Activated T-helper 1 cell treated with anti-CD3 and anti-CD28 coated beads, Interleukin-12 subunit alpha, Interleukin-12 subunit beta, Interleukin-2, Interleukin-4 antibody, amounts not matched to agents 30 ng/mL and 10 ng/mL and 1 ng/mL, durations not matched to agents 14 hours and 24 hours and 36 hours (primary cell): ENCODE measurements around the gene LRRC2. TPM values are rescaled to one million over a fixed set of nuclear protein-coding genes. Genes with fewer than 3 reads are reported as not detected.

Experiments used
- DNase-seq: peaks from one replicate; pipeline ENCODE4 v3.0.0; 2021; ENCODE audit warnings: low spot score
- H3K27ac Mint-ChIP-seq: one replicate; pipeline ENCODE4 v1.8.0; 2021; ENCODE audit warnings: mild to moderate bottlenecking, mixed read lengths
- H3K27me3 Mint-ChIP-seq: one replicate; pipeline ENCODE4 v1.8.0; 2022; ENCODE audit warnings: mild to moderate bottlenecking, moderate library complexity, mixed read lengths; ENCODE audit not compliant: insufficient read depth
- H3K36me3 Mint-ChIP-seq: one replicate; pipeline ENCODE4 v1.8.0; 2021; ENCODE audit warnings: low read depth, mixed read lengths
- H3K4me1 Mint-ChIP-seq: one replicate; pipeline ENCODE4 v1.8.0; 2021; ENCODE audit warnings: low read depth, mixed read lengths
- H3K4me3 Mint-ChIP-seq: one replicate; pipeline ENCODE4 v1.8.0; 2021; ENCODE audit warnings: mild to moderate bottlenecking, moderate library complexity, mixed read lengths
- H3K9me3 Mint-ChIP-seq: one replicate; pipeline ENCODE4 v1.8.0; 2021; ENCODE audit warnings: mixed read lengths
- intact Hi-C: fragments of 100-400 bp; cut with micrococcal nuclease; formaldehyde crosslinking; loops from one replicate; pipeline ENCODE4 v1.15.1; 2024
- total RNA-seq: library from RNA; stranded (reverse); gene quantifications from 2 replicates; pipeline ENCODE4 v1.2.3, GENCODE V29; 2022

The LRRC2 gene
- total RNA-seq, 1 donor from 2014 or later, result not detected

DNA sequence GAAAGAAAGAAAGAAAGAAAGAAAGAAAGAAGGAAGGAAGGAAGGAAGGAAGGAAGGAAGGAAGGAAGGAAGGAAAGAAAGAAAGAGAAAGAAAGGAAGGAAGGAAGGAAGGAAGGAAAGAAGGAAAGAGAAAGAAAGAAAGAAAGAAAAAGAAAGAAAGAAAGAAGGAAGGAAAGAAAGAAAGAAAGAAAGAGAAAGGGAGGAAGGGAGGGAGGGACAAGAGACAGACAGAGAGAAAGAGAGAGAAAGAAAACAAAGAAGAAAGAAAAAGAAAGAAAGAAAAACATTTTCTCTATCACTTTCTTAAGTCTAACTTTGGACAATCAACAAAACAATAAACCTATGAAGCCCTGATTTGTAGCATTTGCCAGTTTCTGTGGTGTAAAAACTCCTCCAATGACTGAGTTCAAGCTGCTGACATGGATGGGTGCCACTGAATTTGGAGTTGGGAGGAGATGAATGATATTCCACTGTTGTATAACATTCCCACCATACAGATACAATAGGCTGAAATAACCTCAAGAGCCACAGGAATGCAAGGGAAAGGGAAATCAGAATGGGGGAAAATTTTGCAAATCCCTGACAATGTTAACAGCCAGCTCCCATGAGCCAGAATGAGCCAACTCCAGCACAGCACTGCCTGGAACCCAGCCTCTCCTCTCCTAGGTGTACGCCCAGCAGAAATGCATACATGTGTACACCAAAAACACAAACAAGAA, 83.3 kb downstream of the LRRC2 start:
- no peaks in the 10 kb centered on the region for H3K9me3 Mint-ChIP-seq
- H3K4me3 Mint-ChIP-seq, result no peak overlapping the region
- peaks cover 24% of the 10 kb centered on the region for H3K27me3 Mint-ChIP-seq
- no peaks in the 10 kb centered on the region for H3K36me3 Mint-ChIP-seq
- DNase-seq, result no peak
- no peak overlapping the region for H3K27ac Mint-ChIP-seq
- intact Hi-C loops, result no loop called here
- H3K4me1 Mint-ChIP-seq, result no peaks in the 10 kb centered on the region

DNA sequence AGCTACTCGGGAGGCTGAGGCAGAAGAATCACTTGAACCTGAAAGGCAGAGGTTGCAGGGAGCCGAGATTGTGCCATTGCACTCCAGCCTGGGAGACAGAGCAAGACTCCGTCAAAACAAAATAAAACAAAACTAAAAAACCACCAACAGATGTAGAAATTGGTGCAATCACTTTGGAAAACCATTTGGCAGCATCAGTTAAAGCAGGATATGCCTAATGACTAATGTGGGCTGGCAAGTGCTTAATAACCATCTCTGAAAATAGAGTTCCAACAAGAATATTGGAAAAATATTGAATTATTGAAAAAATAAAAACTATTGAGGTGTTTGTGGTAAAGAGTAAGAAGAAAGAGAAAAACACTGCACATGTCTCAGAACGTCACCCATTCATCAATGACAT, 84.5 kb downstream of the LRRC2 start:
- peaks cover 29% of the 10 kb centered on the region for H3K27me3 Mint-ChIP-seq
- DNase-seq, result no peak
- no peaks in the 10 kb centered on the region for H3K4me1 Mint-ChIP-seq
- intact Hi-C loops, result no loop called here
- H3K36me3 Mint-ChIP-seq, result no peaks in the 10 kb centered on the region
- no peak overlapping the region for H3K4me3 Mint-ChIP-seq
- no peak overlapping the region for H3K27ac Mint-ChIP-seq
- no peaks in the 10 kb centered on the region for H3K9me3 Mint-ChIP-seq

DNA sequence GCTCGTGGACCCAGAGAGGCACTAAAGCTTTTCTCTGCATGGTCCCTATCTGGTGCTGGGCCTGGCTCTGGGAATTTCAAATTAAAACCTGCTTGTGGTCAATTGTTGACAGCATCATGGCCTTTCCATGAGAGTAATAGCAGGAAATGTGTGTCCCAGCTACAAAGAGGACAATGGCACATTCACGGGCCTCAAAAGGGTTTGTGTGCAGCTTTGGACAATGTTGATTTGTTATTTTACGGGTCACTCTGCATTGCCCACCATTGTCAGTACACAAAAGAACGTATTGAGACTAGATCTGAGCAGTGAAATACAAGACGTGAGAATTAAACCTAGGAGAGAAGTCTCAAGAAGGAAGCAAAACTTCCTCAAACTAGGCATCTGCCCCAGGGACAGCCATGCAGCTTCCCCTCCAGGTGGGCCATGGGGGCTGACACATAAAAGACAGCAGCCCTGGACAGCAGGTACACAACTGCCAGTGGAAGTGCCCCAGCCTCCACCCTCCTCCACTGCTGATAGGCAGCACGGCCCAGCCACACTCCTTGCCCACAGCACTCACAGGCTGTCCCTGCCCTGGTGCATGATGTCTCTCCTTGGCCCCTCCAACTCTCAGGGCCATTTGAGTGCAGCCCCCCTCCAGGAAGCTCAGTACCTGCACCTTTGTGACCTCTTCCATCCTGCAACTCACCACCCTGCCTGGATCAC, 85.5 kb downstream of the LRRC2 start:
- no peak overlapping the region for H3K27ac Mint-ChIP-seq
- no peak overlapping the region for H3K4me3 Mint-ChIP-seq
- no peaks in the 10 kb centered on the region for H3K4me1 Mint-ChIP-seq
- DNase-seq, result no peak
- no peaks in the 10 kb centered on the region for H3K36me3 Mint-ChIP-seq
- intact Hi-C loops, result no loop called here
- no peaks in the 10 kb centered on the region for H3K9me3 Mint-ChIP-seq
- peaks cover 31% of the 10 kb centered on the region for H3K27me3 Mint-ChIP-seq

DNA sequence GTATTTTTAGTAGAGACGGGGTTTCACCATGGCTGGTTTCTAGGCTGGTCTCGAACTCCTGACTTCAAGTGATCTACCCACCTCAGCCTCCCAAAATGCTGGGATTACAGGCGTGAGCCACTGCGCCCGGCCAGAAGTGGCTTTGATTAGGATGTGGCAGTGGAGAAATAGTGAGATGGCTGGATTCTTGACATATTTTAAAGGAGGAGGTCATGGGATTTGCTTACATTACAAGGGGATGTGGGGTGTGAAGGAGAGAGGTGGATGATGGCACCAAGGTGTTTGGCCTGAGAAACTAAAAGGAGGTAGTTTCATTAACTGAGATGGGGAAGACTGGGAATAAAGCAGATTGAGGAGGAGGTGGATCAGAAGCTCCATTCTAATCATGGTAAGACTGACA, 86.4 kb downstream of the LRRC2 start:
- no peaks in the 10 kb centered on the region for H3K4me1 Mint-ChIP-seq
- intact Hi-C loops, result no loop called here

DNA sequence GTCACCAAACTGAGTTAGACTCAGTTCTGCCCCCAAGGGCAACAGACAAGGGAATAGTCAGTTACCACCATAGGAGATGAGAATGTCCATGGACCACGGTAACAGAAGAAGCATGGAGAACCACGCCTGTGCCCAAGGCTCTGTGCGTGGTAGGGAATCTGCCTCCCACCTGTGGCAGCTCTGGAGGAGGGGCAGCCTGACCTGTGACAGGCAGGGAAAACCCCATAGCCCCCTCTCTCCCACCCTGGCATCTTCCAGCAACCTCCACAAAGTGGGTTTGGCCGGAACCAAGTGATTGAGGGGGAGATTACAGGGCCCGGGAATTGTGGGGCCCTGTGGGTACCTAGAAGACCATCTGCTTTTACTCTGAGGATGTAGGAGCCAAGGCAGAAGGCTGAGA, 87.1 kb downstream of the LRRC2 start:
- Mint-ChIP-seq H3K27me3 (peaks cover 44% of the 10 kb centered on the region), H3K36me3 (no peaks in the 10 kb centered on the region), H3K9me3 (peaks cover 16% of the 10 kb centered on the region), H3K27ac (no peak overlapping the region), H3K4me1 (no peaks in the 10 kb centered on the region), H3K4me3 (no peak overlapping the region)
- DNase-seq, result no peak
- intact Hi-C loops, result no loop called here

More for the DNA sequence above, 86.4 kb downstream of the LRRC2 start:
- no peak overlapping the region for H3K4me3 Mint-ChIP-seq
- H3K36me3 Mint-ChIP-seq, result no peaks in the 10 kb centered on the region
- H3K27me3 Mint-ChIP-seq, result peaks cover 39% of the 10 kb centered on the region
- H3K9me3 Mint-ChIP-seq, result peaks cover 9% of the 10 kb centered on the region
- DNase-seq, result no peak
- no peak overlapping the region for H3K27ac Mint-ChIP-seq

DNA sequence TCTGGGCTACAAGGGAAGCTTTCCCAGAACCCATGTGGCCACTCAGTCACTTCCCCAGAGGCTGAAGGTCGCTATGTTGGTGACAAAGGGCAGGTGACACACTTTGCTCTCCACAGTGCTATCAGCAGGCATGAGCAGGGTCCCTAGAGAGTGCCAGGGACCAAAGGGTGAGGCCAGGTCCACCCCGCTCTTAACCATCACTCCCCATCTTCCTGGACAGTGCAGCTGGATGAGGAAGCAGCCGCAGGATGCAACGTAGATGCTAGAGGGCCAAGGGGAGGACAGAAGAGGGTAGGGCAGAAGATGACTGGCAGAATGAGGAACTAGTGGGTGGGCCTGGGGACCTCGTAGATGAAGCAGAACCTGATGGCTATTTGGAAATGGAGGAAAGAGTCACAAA, 87.8 kb downstream of the LRRC2 start:
- no peak for DNase-seq
- intact Hi-C loops, result no loop called here
- H3K9me3 Mint-ChIP-seq, result peaks cover 20% of the 10 kb centered on the region
- H3K4me3 Mint-ChIP-seq, result no peak overlapping the region
- H3K4me1 Mint-ChIP-seq, result no peaks in the 10 kb centered on the region
- H3K27ac Mint-ChIP-seq, result no peak overlapping the region
- peaks cover 44% of the 10 kb centered on the region for H3K27me3 Mint-ChIP-seq
- no peaks in the 10 kb centered on the region for H3K36me3 Mint-ChIP-seq

DNA sequence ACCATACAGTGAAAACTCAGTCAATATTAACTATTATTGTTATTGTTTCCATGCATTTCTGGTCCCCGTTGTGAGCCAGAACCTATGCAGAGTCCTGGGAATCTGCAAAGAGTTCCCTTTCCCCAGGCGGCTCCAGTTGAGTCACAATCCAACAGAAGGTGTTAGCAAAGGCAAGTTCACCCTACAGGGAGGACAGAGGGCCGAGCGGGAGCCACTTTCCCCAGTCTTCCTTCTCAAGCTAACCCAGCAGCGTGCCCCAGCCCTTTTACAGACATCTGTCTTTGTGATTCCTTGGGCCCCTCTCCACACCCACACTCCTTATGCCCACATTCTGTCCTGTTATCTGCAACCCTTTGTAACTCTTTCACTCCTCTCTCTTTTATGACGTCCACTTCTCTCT, 88.3 kb downstream of the LRRC2 start:
- H3K36me3 Mint-ChIP-seq, result no peaks in the 10 kb centered on the region
- H3K4me3 Mint-ChIP-seq, result no peak overlapping the region
- H3K27ac Mint-ChIP-seq, result no peak overlapping the region
- H3K4me1 Mint-ChIP-seq, result no peaks in the 10 kb centered on the region
- peaks cover 20% of the 10 kb centered on the region for H3K9me3 Mint-ChIP-seq
- peaks cover 47% of the 10 kb centered on the region for H3K27me3 Mint-ChIP-seq
- intact Hi-C loops, result no loop called here
- no peak for DNase-seq

DNA sequence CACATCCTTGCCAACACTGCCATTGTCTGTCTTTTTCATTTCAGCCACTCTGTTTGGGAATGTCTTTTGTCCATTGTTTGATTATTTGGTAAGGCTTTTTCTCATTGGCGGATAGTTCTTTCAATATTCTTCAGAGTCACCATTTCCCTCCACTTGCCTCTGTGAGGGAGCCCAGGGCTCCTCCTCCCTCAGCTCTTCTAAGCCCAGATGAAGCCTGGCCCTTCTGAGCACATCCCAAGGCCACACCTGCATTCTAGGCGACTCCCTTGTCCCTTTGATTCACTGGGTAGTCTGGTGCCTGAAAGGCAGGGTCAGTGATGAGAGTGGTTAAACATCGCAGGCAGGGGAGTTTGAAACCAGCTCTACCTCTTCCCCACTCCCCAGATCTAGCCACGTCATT, 89.0 kb downstream of the LRRC2 start:
- DNase-seq, result no peak

DNA sequence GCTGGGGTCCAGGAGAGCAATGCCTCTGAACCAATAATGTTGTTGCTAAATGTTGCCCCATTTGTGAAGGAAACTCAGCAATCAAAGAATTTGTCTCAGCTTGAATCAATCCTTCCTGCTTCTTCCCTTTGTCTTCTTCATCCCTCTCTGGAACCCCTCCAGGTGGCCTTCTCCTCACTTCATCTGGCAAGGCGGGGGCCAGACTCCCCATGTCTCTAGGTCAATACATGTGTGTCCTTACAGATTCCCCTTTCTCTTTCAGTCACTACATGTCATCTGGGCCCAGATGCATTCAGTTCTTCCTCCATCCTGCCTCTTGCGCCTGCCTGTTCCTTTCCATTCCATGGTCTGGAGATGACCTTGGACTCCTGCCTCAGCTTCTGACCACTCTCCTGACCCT, 93.4 kb downstream of the LRRC2 start:
- Mint-ChIP-seq H3K27ac (no peak overlapping the region), H3K4me3 (no peak overlapping the region), H3K27me3 (peaks cover 29% of the 10 kb centered on the region), H3K4me1 (no peaks in the 10 kb centered on the region), H3K36me3 (no peaks in the 10 kb centered on the region), H3K9me3 (peaks cover 20% of the 10 kb centered on the region)
- no peak for DNase-seq
- intact Hi-C loops, result no loop called here

More for the DNA sequence above, 89.0 kb downstream of the LRRC2 start:
- H3K9me3 Mint-ChIP-seq, result peaks cover 20% of the 10 kb centered on the region
- H3K36me3 Mint-ChIP-seq, result no peaks in the 10 kb centered on the region
- no peaks in the 10 kb centered on the region for H3K4me1 Mint-ChIP-seq
- H3K4me3 Mint-ChIP-seq, result no peak overlapping the region
- intact Hi-C loops, result no loop called here
- no peak overlapping the region for H3K27ac Mint-ChIP-seq
- peaks cover 50% of the 10 kb centered on the region for H3K27me3 Mint-ChIP-seq

DNA sequence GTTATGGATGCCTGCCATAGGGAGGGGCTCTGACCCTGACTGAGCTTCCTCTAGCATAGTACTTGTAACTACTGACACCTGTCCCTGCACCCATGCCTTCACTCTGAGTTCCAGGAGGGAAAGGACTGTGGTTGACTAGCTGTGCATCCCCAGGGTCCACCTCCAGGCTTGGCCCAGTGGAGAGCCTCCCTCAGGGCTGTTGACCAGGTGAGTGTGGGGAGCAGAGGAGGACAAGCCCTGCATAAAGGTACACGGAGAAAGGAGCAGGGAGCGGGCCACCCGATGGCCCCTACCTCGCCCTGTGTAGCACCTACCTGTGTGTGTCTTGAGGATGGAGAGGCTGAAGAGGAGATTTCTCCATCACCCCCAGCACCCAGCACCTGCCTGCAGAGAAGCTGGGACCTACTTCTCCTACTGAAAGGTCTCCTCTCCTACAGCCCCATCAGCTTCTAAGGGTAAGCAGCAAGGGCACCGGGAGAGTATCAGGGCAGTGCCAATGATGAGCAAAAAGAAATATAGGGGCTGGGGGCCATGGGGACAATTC, 94.7 kb downstream of the LRRC2 start:
- Mint-ChIP-seq H3K9me3 (peaks cover 20% of the 10 kb centered on the region), H3K4me3 (no peak overlapping the region), H3K27me3 (peaks cover 30% of the 10 kb centered on the region), H3K27ac (no peak overlapping the region), H3K36me3 (no peaks in the 10 kb centered on the region), H3K4me1 (no peaks in the 10 kb centered on the region)
- no peak for DNase-seq
- intact Hi-C loops, result no loop called here

DNA sequence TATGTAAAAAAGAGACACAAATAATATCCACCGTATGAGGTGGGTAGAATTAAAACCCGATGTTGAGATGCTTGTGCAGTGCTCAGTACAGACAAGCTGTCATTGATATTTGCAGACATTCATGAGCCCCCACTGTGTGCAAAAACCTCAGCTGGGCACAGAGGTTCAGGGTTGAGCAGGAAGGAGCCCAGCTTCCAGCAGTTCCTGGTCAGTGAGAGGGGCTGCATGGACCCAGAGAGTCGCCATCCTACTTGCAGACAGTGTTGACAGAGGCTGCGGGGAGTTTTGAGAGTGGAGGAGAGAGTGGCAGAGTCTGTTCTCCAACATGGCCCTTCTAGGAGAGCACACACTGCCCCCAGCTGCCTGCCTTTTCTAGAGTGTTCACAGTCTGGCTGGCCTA, 95.3 kb downstream of the LRRC2 start:
- no peak overlapping the region for H3K27ac Mint-ChIP-seq
- peaks cover 37% of the 10 kb centered on the region for H3K27me3 Mint-ChIP-seq
- H3K4me3 Mint-ChIP-seq, result no peak overlapping the region
- DNase-seq, result no peak
- no peaks in the 10 kb centered on the region for H3K4me1 Mint-ChIP-seq
- H3K9me3 Mint-ChIP-seq, result peaks cover 20% of the 10 kb centered on the region
- intact Hi-C loops, result no loop called here
- H3K36me3 Mint-ChIP-seq, result no peaks in the 10 kb centered on the region

DNA sequence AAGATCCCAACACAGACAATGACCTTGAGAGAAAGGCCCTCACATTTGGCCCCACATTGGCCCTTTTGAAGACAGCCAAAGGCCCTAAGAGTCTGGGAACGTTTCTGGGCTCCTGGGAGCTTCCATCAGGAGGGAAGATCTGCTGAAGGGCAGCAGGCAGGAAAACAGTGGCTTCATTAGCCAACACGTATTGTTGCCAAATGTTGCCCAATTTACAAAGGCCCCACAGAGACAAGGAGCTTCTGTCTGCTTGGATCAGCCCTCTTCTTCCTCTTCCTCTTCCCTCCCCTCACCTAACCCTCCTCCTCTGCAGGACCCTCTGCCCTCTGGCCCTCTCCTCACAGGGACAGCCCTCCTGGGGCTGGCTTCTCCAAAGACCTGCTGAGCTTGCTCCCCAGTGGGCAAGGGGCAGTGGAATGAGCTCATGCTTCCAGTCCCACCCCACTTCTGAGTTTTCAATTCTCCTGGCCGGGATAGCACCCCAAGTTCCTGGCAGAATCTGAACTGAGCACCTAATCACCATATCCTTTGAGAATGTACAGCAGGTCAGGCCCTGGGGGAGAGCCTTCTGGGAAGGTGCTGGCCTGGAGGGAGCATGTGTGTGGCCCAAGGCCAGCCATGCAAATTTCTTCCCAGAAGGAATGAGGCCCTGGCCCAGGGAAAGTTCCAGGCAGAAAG, 96.3 kb downstream of the LRRC2 start:
- Mint-ChIP-seq H3K4me1 (no peaks in the 10 kb centered on the region), H3K27me3 (peaks cover 40% of the 10 kb centered on the region), H3K9me3 (peaks cover 12% of the 10 kb centered on the region), H3K36me3 (no peaks in the 10 kb centered on the region), H3K4me3 (no peak overlapping the region), H3K27ac (no peak overlapping the region)
- no peak for DNase-seq
- intact Hi-C loops, result no loop called here
